ENCODE data around the gene CCDC47. TPM values are rescaled to one million over a fixed set of nuclear protein-coding genes. Genes with fewer than 3 reads are reported as not detected.
"Not testable (repeated sequence)": the region's sequence is repeated elsewhere in the genome, so short reads cannot be mapped to it uniquely, and the experiment has no call there.

Gene CCDC47, protein sequence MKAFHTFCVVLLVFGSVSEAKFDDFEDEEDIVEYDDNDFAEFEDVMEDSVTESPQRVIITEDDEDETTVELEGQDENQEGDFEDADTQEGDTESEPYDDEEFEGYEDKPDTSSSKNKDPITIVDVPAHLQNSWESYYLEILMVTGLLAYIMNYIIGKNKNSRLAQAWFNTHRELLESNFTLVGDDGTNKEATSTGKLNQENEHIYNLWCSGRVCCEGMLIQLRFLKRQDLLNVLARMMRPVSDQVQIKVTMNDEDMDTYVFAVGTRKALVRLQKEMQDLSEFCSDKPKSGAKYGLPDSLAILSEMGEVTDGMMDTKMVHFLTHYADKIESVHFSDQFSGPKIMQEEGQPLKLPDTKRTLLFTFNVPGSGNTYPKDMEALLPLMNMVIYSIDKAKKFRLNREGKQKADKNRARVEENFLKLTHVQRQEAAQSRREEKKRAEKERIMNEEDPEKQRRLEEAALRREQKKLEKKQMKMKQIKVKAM
- 90.1 TPM for total RNA-seq
- long read RNA-seq, transcript CCDC47-201 (13 exons, 3,466 nt): major isoform, 154 of 168 reads
- long read RNA-seq, partial matches to known transcripts: 5 of 168 reads
- long read RNA-seq, other reads (novel, unspliced or antisense): 5 of 168 reads

DNA sequence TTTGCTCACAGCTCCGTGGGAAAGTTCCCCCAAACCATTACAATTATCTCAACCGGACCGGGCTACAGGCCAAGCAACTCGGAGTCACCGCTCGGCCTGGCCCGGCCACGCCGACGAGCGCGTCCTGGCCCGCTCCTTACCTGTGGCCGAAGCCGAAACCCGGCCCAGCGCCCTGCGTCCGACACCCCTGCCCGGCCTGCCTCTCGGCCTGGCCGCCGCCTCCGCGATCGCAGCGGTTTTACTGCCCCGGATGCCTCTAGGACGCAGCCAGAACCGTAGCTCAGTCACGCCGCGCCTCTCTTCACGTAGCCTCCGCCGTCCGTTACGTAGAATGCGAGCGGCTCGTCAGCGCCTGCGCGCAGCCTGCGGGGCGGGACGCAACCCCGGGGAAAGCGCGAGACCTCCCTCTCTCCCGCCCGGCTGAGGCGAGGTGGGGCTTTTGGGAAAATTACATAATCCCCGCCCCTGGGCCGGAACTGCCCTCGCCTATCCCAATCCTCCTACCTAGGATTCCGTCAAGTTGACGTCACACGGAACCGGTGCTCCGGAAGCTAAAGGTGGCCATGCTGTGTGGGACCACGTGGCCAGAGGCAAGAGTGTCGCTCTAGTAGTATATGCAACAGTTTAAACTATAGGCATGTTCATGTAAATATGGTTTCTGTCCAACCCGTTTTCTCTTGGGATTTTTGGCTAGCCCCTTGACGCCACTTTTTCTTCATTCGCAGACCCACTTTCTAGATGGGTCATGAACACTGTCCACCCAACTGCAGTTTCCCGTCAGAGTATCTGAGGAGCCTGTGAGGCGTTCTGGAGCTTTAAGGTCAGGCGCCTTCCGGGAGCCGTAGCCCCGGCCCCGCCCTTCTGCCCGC, at the start of gene CCDC47:
TSS of gene CCDC47 (minus strand) at position 326 of the 869 bp plus-strand sequence. CDS start 7,422 bp downstream, outside the sequence.
- intact Hi-C loops (cut with micrococcal nuclease): no loop called here
- ATAC-seq (peak; percentile 94), DNase-seq (peak; percentile 98)

DNA sequence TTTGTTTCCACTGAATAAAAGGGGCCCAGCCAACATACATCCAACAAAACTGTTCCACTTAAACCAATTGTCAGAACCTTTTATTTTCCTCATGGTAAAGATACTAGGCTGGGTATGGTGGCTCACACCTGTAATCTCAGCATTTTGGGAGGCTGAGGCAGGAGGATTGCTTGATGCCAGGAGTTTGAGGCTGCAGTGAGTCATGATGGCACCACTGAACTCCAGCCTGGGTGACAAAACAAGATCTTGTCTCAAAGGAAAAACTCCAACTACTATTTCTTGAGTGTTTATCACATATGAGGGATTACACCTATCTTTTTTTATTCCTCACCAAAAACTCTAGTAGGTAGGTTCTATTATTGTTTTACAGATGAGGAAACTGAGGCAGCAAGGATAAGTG, 49.1 kb upstream of the CCDC47 start:
- no peak for ATAC-seq
- DNase-seq: no peak
- intact Hi-C loops (cut with micrococcal nuclease): no loop called here

DNA sequence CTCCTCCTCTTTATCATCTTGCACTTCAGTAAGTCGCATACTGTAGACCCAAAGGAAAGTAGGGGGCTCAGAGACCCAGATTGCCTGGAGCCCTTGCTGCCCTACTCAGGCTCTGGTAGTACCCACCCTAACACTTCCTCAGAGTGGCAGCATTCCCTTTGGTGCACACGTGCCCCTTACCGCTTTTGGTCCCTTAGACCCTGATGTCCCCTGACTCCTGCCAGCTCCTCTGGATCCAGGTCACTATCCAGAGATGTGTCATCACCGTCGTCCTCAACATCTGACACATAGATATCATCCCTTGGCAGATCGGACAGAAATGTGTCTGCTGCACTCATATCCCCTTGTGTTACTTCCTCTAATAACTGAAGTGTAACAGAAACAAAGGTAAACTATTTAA, 48.4 kb upstream of the CCDC47 start:
- DNase-seq (no peak), ATAC-seq (no peak)
- intact Hi-C loops (cut with micrococcal nuclease): no loop called here

DNA sequence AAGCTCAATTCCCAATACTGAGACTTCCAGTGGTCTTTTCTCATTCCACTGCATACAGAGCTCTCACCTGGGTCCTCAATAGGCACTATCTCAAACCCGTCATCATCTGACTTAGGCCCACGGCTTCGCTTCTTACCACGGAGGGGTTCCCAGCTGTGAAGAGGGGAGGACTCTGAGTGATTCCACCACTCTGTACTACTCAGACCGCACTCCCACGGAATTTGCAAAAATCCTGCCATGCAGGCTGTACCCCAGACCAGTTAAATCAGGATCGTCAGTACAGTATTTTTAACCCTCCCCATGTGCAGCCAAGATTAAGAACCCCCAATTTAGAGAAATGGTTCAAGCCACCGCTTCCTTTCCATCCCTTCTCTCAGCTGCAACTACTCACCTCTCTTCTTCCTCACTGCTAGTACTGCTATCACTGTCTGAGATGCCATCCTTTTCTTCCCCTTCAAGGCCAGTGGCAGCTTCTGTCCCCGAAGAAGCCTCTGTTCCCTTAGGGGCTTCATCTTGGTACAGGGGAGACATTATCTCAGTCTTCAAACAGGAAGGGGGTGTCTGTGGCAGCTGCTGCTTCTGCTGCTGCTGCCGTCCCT, 47.7 kb upstream of the CCDC47 start:
- ATAC-seq: no peak
- DNase-seq: no peak
- intact Hi-C loops (cut with micrococcal nuclease): no loop called here

DNA sequence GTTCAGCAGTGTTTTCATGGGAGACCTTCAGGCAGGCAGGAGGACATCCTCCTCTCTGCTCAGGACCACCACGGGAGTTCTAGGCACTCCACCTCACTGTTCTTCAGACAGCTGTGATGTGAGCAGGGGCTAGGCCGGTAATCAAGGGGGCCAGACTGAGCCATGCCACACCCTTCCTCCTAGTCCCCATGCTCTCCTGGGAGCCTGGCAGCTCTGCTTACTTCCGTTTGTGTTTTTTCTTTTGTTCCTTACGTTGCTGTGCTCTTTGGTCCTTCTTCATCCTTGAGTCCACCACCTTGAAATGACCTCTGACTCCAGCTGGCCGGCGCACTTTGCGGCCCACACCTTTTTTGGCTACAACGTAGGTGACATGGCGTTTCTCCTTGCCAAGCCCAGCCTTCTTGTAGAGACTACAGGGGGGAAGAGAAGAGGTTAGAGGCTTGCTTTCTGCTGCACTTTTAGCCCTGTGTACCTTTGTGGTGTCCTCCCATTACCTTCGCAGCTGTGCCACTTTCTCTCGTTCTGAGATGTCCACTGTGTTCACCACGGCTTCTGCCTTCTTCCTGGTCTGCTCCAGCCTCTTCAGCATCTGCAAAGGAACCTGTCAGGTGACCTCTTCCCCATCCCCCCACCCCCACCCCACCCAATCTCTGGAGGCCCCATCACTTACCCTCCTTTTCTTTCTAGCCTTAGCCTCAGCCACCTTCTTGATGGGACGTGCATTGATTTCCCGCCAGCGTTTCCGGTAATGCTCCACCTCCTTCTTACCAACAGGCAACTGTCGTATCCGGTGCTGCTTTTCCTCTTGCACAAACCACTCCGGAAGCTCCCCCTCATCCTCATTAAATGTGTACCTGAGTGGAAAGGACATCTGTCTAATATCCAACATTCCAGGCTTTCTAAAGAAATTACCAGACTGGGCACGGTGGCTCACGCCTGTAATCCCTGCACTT, 46.5 kb upstream of the CCDC47 start:
- no peak for ATAC-seq
- no peak for DNase-seq
- intact Hi-C loops (cut with micrococcal nuclease): no loop called here

DNA sequence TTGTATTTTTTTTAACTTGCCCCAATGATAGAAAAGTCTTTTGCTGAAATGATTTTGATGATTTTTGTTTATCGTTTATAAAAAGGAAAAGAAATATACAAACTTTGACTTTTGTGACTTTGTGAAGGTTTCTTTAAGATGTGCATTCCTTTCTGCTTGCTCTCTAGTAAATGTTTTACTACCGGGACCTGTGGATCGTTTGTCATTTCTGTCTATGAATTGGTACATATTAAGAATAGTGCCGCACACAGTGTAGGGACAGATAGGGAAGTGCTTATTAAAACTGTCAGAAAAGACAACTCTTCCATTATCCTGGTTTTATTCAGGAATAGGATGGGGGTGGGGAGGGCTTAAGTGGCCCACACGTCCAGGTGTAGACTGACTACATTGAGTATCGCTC, 45.7 kb upstream of the CCDC47 start:
- DNase-seq: no peak
- intact Hi-C loops (cut with micrococcal nuclease): no loop called here
- ATAC-seq: no peak

DNA sequence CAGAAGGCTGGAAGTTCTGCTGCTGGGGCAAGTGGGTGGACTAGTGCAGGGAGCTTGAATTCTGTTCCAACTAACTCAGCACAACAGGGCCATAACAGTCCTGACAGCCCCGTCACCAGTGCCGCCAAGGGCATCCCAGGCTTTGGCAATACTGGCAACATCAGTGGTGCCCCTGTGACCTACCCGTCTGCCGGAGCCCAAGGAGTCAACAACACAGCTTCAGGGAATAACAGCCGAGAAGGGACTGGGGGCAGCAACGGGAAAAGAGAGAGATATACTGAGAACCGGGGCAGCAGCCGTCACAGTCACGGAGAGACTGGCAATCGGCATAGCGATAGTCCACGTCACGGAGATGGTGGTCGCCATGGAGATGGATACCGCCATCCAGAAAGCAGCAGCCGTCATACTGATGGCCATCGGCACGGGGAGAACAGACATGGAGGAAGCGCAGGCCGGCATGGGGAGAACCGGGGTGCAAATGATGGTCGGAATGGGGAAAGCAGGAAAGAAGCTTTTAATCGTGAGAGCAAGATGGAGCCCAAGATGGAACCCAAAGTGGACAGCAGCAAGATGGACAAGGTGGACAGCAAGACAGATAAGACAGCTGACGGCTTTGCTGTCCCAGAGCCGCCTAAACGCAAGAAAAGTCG, 44.5 kb upstream of the CCDC47 start:
- intact Hi-C loops (cut with micrococcal nuclease): no loop called here
- no peak for ATAC-seq
- no peak for DNase-seq

DNA sequence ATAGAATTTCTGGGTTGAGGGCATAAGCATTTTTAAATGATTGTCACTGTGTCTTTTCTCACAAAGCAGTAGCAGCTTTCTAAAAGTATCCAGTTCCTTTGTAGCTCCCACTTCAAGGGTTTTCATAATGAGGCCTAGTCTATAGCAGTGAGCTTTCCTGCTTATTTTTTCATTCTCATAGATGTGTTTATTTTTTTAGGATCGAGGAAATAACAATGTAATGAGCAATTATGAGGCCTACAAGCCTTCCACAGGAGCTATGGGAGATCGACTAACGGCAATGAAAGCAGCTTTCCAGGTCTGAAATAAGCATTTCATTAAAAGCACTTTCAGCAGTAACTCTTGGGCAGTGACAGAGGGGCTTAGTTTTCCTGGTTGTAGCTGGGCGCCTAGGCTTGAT, 43.3 kb upstream of the CCDC47 start:
- DNase-seq (no peak), ATAC-seq (no peak)
- intact Hi-C loops (cut with micrococcal nuclease): no loop called here

DNA sequence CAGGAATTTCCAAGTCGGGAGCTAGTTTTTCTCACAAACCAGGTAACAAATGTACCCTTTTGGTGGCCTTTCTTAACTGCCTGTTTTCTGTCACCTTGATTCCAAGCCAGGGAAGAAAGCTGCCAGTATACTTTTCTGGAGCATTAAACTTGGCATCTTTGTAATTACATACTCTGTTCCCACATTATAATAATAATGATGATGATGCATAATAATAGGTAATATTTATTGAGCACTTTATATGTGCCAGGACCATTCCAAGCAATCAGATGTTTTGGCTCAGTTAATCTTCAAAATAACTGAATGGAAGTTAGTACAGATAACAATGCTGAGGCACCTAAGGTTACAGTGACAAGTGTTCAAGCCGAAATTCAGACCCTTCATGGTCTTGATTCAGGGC, 42.7 kb upstream of the CCDC47 start:
- DNase-seq: no peak
- intact Hi-C loops (cut with micrococcal nuclease): no loop called here

DNA sequence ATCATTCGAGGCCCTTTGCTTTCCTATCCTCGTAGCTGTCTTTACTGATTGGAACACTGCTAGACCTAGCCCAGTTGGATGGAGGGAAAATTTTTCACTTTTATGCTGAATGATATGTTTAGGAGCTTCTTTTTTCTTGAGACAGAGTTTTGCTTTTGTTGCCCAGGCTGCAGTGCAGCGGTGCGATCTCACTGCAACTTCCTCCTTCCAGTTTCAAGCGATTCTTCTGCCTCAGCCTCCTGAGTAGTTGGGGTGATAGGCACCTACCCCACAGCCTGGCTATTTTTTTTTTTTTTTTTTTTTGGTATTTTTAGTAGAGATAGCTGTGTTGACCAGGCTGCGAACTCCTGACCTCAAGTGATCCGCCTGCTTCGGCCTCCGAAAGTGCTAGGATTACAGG, 36.6 kb upstream of the CCDC47 start:
- intact Hi-C loops (cut with micrococcal nuclease): no loop called here
- no peak for DNase-seq

More for the DNA sequence above, 42.7 kb upstream of the CCDC47 start:
- ATAC-seq: no peak

DNA sequence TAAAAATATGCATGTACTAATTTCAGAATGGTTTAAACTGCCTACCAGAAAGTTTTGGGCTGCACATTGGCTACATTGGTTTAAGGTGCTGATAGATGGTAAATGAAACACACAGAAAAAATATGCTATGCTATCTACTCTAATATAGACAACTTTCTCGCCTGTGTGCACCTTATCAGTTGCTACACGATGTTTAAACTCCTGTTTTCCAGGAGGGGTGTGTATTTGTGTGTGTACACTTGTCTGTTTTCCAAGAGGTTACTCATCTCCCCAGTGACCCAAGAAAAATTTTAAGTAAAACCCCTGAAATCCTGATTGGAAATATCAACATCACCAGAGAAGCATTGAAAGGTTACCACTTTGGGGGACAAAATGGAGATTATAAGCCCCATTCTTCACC, 32.2 kb upstream of the CCDC47 start:
- no peak for ATAC-seq
- no peak for DNase-seq
- intact Hi-C loops (cut with micrococcal nuclease): no loop called here

More for the DNA sequence above, 36.6 kb upstream of the CCDC47 start:
- no peak for ATAC-seq

DNA sequence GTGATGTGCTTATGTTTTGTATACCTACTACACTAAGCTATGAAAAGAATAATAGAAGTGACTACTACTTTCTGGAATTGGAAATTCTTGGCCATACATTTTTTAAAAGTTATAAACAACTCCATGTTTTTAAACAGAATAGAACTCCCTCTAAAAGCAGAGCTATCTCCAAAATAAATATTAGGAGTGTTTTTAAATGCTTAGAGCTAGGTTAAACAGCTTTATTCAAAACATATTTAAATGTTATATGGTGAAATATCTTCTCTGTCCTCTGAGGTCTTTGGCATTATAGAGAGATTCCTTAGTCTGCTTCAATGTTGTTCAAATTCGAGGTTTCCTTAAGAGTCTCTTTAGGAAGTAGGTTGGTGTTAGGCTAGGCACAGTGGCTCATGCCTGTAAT, 30.9 kb upstream of the CCDC47 start:
- intact Hi-C loops (cut with micrococcal nuclease): no loop called here
- no peak for DNase-seq
- no peak for ATAC-seq

DNA sequence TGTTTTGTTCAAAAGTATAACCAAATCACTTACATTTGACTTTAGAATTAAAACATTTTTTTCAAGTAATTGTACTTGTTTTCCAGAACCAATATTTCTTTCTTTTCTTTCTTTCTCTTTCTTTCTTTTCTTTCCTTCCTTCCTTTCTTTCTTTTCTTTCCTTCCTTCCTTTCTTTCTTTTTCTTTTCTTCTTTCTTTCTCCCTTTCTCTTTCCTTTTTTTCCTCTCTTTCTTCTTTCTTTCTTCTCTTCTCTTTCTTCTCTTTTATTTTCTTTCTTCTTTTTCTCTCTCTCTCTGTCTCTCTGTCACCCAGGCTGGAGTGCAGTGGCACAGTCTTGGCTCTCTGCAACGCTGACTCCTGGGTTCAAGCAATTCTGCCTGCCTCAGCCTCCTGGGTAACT, 27.4 kb upstream of the CCDC47 start:
- ATAC-seq (no peak), DNase-seq (no peak)
- intact Hi-C loops (cut with micrococcal nuclease): no loop called here

DNA sequence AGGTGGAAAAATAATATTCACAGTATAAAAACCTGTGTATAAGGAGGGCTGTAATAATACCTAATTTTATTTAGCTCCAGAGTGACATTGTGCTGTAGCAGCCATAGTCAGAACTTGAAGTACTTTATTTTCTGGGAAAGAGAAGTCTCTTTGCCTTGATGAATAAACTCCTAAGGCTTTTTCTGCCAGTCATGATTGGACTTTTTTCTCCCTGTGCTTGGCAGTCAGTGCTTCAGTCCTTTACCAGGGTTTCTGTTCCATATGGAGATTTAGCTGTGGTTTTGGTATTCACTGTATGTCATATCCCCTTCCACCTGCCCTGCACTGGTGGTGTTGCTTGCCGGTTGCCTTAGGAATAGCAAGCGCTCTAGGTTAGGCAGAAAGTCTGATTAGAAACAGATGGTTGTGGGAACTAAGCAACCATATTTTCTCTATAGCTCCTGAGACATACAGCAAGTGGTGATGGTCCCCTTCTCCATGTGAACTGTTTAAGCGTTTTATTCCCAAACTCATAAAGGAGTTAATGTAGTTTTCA, 25.2 kb upstream of the CCDC47 start:
- intact Hi-C loops (cut with micrococcal nuclease): no loop called here
- DNase-seq (no peak), ATAC-seq (no peak)

DNA sequence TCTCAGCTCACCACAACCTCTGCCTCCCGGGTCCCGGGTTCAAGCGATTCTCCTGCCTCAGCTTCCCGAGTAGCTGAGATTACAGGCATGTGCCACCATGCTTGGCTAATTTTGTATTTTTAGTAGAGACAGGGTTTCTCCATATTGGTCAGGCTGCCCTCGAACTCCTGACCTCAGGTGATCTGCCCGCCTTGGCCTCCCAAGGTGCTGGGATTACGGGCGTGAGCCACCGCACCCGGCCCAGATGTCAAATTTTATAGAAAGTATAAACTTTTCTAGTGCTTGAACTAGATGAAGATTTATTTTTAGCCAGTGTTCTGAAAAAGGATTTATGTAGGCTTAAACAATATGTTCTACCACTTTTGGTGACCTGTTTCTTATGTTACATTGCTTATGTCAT, 23.0 kb upstream of the CCDC47 start:
- intact Hi-C loops (cut with micrococcal nuclease); DNase-seq; ATAC-seq: not testable (repeated sequence)

DNA sequence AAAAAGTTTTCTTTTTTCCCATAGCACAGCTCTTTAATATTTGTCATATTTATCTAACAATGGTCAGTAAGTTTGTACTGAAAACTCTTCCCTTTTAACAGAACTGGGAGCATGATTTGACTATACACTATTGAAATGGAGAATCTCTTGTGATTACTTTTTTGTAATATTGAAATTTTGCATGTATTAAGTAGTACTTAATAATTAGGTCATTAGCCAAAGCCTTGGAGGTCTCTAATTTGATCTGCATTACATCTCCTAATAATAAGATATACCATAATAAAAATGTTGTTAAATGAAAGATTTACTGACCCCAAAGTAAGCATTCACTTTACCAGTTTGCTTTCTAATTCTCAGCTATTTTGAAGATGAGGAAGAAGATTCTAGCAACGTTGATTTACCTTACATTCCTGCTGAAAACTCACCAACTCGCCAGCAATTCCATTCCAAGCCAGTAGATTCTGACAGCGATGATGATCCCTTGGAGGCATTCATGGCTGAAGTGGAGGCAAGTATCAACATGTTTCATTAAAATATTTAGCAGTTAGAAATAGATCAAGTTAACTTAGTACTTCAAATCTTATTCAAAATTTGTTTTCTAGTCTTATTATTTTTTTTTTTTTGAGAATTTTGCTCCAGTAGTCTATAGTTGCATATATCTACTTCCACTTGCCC, 18.8 kb upstream of the CCDC47 start:
- intact Hi-C loops (cut with micrococcal nuclease): no loop called here
- DNase-seq (no peak), ATAC-seq (no peak)

DNA sequence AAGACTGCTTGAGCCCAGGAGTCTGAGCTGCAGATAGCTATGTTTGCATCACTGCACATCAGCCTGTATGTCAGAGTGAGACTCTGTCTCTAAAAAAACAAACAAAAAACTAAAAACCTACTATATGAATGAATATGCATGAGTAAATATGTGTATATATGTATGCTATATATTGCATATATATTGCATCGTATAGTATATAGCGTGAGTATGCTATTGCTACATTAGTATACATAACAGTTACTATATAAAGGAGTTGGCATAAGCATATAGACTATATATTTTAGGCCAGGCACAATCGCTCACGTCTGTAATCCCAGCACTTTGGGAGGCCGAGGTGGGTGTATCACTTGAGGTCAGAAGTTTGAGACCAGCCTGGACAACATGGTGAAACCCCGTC, 16.7 kb upstream of the CCDC47 start:
- intact Hi-C loops (cut with micrococcal nuclease): no loop called here
- DNase-seq (no peak), ATAC-seq (no peak)
